Measurements from ENCODE around the gene LRRC36.

- TF ChIP-seq MAX (IDR thresholded peaks at IDR 0.05; ENCODE audit: insufficient read depth, insufficient read length) (no peak), POLR2A (IDR thresholded peaks at IDR 0.05; ENCODE audit: low read depth, low read length) (no peak), EZH2 (IDR thresholded peaks at IDR 0.05; ENCODE audit: borderline replicate concordance, low read depth, low read length, severe bottlenecking) (no peak), JUN (IDR thresholded peaks at IDR 0.05; ENCODE audit: borderline replicate concordance, insufficient read depth, insufficient read length, low read depth) (no peak), MYC (IDR thresholded peaks at IDR 0.05; ENCODE audit: low read depth, low read length) (no peak), POLR2AphosphoS5 (IDR thresholded peaks at IDR 0.05; ENCODE audit: insufficient read depth, low read depth, low read length) (no peak), GATA2 (IDR thresholded peaks at IDR 0.05; ENCODE audit: insufficient read depth, insufficient read length, low read depth, low read length) (no peak)
- TF ChIP-seq, protein P1, sequence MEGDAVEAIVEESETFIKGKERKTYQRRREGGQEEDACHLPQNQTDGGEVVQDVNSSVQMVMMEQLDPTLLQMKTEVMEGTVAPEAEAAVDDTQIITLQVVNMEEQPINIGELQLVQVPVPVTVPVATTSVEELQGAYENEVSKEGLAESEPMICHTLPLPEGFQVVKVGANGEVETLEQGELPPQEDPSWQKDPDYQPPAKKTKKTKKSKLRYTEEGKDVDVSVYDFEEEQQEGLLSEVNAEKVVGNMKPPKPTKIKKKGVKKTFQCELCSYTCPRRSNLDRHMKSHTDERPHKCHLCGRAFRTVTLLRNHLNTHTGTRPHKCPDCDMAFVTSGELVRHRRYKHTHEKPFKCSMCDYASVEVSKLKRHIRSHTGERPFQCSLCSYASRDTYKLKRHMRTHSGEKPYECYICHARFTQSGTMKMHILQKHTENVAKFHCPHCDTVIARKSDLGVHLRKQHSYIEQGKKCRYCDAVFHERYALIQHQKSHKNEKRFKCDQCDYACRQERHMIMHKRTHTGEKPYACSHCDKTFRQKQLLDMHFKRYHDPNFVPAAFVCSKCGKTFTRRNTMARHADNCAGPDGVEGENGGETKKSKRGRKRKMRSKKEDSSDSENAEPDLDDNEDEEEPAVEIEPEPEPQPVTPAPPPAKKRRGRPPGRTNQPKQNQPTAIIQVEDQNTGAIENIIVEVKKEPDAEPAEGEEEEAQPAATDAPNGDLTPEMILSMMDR (IDR thresholded peaks at IDR 0.05; ENCODE audit: extremely low read depth in 1 of 2, insufficient read depth in 1 of 2, low read depth in 1 of 2, low read length in 2 of 2): no peak
These were observed 52.0 kb downstream of the LRRC36 start for GRCh38 chr16:67378642-67379041.
